ENCODE data around the gene ZFP69B. TPM values are rescaled to one million over a fixed set of nuclear protein-coding genes. Genes with fewer than 3 reads are reported as not detected.

The ZFP69B gene
- total and polyA plus RNA-seq, 2 donors (not counting 3 experiments of a cell fraction or from before 2014, with no cell fraction given), result 0.81 to 3.4 TPM

GRCh38 chr1:40451238-40451585, 936 bp downstream of the ZFP69B start:
- Histone ChIP-seq H3K4me1 (ENCODE audit: control insufficient read depth, extremely low read depth, insufficient read depth, low read length) (peaks cover 10% of the 10 kb centered on the region), H4K20me1 (replicated peaks; ENCODE audit: control insufficient read depth, extremely low read depth, insufficient read depth, low read length) (no peaks in the 10 kb centered on the region), H3K4me3 (replicated peaks in 1 of 3; ENCODE audit: insufficient read depth in 1 of 3, low read depth in 1 of 3, low read length in 3 of 3) (peak overlapping the region in 2 of 3 experiments; percentile 54 to 84), H3K9me1 (replicated peaks; ENCODE audit: control insufficient read depth, extremely low read depth, insufficient read depth, low read length) (no peaks in the 10 kb centered on the region), H3K9ac (replicated peaks; ENCODE audit: extremely low read depth, insufficient read depth, low read length) (no peak overlapping the region), H2AFZ (ENCODE audit: low read depth, low read length) (peak overlapping the region; percentile 88), H3K9me3 (replicated peaks; ENCODE audit: control insufficient read depth, insufficient read depth, low read length) (no peaks in the 10 kb centered on the region), H3K36me3 (ENCODE audit: control insufficient read depth in 2 of 2, extremely low read depth in 1 of 2, insufficient read depth in 2 of 2, low read length in 2 of 2) (no peaks in the 10 kb centered on the region), H3K4me2 (ENCODE audit: insufficient read depth, low read length) (peak overlapping the region; percentile 95), H3K27ac (ENCODE audit: insufficient read depth, low read depth, low read length) (peak overlapping the region; percentile 63), H3K27me3 (ENCODE audit: control insufficient read depth in 2 of 2, insufficient read depth in 2 of 2, low read length in 2 of 2) (no peaks in the 10 kb centered on the region), H3K79me2 (ENCODE audit: control insufficient read depth, insufficient read depth, low read length) (no peaks in the 10 kb centered on the region)
- CTCF ChIA-PET, result interaction anchor here (1.5 to 3.3 kb wide), 2 partner anchors 13 to 81 kb away, joined by 9 to 28 read pairs; partner anchors contain the start of gene ZNF684
- BruUV-seq (replicated peaks), result no TSS peak
- TF ChIP-seq MYC (IDR thresholded peaks at IDR 0.05; ENCODE audit: low read depth, low read length) (no peak), MAX (IDR thresholded peaks at IDR 0.05; ENCODE audit: insufficient read depth, insufficient read length) (no peak), FOS (IDR thresholded peaks at IDR 0.05; ENCODE audit: borderline replicate concordance, insufficient read depth, low read length) (no peak), CTCF (IDR thresholded peaks at IDR 0.05; ENCODE audit: extremely low read depth in 1 of 2, insufficient read depth in 1 of 2, low read depth in 1 of 2, low read length in 2 of 2) (no peak), JUN (IDR thresholded peaks at IDR 0.05; ENCODE audit: borderline replicate concordance, insufficient read depth, insufficient read length, low read depth) (no peak), EZH2 (IDR thresholded peaks at IDR 0.05; ENCODE audit: borderline replicate concordance, low read depth, low read length, severe bottlenecking) (no peak), POLR2A (IDR thresholded peaks at IDR 0.05; ENCODE audit: low read depth, low read length) (no peak), GATA2 (IDR thresholded peaks at IDR 0.05; ENCODE audit: insufficient read depth, insufficient read length, low read depth, low read length) (no peak), POLR2AphosphoS5 (IDR thresholded peaks at IDR 0.05; ENCODE audit: insufficient read depth, low read depth, low read length) (no peak)
- POLR2A ChIA-PET, result interaction anchor here (0.6 kb wide), 1 partner anchor 209 kb away, joined by 3 read pairs; no protein-coding TSS in a partner anchor
- dilution Hi-C loops (cut with MboI; ENCODE audit: extremely low pct_ligation_motif_present, low sequenced_read_pairs) (no loop called here), intact Hi-C loops (cut with micrococcal nuclease) (loop anchor here (2.0 to 5.0 kb wide), 3 partner anchors 26 to 81 kb away; partner anchors contain the start of genes EXO5, ZFP69 and ZNF684)
- FAIRE-seq, result no peak
- no peak for DNase-seq (ENCODE audit: low read depth, low spot score)

Data from endothelial cell of umbilical vein (primary cell).